HTERT RPE-1 (cell line): ENCODE data around the gene TSPAN3.

Experiments used
- in situ Hi-C: fragments of 300-500 bp; cut with MboI; formaldehyde crosslinking; loops from 4 replicates; pipeline ENCODE4 v1.14.3; 2020; ENCODE audit warnings: low sequenced_read_pairs

The TSPAN3 gene

DNA sequence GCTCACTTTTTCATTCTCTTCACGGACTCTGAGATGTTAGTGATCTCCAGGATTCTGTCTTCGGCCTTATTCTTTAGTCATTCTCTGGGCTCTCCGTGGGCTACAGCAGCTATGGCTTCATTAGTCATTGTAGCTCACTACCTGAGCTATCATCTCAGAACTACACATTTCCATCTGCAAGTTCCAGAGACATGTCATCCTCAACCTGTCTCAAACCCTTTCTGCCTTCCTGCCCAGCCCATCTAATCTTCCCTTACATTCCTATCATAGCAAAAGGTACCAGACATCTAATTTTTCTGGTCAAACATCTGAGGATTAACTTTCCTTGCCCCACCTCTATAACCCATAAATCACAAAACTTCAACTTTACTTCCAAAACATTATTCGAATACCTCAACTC lies 13.2 kb downstream of the TSPAN3 start:
- in situ Hi-C loops: no loop called here

DNA sequence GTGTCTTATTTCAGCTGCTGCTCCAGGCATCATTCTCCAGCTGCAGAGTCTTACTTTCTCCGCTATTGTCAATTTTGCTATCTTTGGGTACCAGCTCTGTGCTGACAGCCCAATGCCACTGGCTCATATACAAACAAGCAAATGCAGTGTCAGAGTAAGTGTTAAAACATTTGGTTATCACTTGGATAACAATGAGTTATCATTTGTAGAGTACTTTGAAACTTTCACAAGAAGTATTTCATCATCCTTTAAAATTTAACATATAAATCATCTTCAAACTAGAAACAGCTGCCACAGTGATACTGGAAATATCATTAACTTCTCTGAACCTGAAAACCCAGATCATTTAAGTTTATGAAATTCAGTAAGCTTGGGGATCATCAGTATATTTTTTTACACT lies 13.8 kb downstream of the TSPAN3 start:
- in situ Hi-C loops: no loop called here

- in situ Hi-C loops: no loop called here
Measured at GRCh38 chr15:77053709-77054108, 17.2 kb downstream of the TSPAN3 start.

- in situ Hi-C loops: no loop called here
Measured at GRCh38 chr15:77052556-77052955, 18.4 kb downstream of the TSPAN3 start.

DNA sequence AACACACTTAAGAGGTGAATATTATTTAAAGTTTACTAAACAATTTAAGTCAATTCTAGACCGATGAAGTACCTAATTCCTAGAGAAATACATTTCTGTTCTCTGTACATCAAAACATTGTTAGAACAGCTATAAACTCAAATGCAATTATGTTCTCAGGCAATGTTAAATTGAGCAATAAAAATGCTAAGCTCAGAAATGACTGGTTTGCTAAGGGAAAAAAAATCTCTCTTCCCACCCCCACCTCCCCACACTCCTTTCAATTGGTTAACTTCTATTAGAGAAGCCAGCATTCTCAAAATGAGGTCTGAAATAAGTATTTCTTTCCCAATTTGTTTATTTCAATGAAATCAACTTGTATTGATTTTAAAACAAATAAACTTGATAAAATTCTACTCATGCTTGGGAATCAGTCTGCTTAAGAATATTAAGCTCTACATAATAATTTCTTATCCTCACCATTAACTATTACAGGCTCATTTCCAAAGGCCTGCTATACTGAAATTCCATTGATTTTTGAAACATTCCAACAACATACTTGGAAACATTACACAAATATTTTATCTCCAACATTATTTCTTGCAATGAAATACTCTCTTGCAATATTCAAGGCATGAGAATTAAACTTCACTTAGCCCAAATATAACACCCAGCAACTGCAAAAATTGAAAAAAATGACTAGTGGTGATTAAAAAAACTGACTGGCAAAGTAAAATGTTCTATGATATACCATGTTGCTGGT lies 22.6 kb downstream of the TSPAN3 start:
- in situ Hi-C loops: no loop called here

- in situ Hi-C loops: no loop called here
Measured at GRCh38 chr15:77046704-77047412, 24.1 kb downstream of the TSPAN3 start.

DNA sequence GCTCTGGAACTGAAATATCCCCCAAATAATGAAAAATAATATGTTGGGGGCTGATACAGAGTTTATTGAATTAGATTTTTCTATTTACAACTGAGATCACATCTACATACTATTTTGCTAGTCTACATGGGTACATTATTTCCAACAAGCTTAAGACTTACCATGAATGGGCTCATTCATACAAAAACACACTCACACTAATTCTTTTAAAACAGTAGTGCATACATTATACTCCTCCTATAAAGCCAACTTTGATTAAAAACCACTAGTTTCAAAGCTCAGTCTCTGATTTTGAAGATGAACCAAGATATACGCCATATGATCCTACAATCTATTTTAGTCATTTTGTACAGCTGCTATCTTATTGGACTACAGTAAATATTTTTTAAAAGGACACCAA lies 24.9 kb downstream of the TSPAN3 start:
- in situ Hi-C loops: no loop called here

GRCh38 chr15:77044228-77045042 lies 26.5 kb downstream of the TSPAN3 start:
- in situ Hi-C loops: no loop called here

DNA sequence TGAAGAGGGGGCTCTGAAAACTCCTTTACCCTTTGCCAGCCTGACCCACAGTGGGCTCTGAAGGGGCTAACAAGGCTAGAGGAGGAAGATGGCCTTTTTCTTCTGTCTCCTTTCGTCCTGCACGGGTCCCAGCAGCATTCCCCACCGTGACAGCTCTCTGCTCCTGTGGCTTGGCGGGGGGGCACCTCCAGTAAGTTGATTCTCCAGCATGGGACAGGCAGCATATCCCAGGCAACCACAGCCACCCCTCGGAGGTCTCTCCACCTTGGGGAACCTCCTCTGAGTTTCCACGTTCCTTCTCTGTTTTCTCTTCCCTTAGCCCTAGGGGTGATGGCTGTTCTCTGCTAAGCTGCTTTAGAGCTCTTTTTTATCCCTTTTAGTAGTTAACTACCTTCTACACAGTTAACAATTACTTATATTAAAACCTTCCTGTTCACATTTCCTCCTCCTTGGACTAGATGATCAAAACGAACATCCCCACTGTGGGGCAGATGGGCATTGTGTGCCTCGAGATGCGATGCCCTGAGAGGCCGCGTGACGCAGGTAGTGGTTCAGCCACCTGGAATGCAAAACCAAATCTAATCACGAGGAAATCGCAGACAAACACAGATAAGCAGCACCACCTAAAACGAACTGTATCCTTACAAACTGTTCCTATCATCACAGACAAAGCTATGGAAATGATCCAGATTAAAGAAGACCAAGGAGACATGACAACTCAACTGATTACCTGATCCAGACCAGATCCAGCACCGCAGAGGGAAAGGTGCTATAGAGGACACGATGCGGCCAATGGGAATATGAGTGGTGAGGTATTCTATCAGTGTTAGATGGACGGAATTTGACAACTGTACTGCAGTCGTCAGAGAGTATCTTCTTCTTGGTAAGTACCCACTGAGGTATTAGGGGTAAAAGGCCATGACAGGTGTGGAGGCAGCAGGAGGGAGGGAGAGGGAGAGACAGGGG lies 27.7 kb downstream of the TSPAN3 start:
- in situ Hi-C loops: no loop called here

- in situ Hi-C loops: no loop called here
Measured at GRCh38 chr15:77042245-77042919, 28.5 kb downstream of the TSPAN3 start.

GRCh38 chr15:77040673-77041072 lies 30.2 kb downstream of the TSPAN3 start:
- in situ Hi-C loops: no loop called here

- in situ Hi-C loops: no loop called here
Measured at GRCh38 chr15:77039848-77040247, 31.1 kb downstream of the TSPAN3 start.

DNA sequence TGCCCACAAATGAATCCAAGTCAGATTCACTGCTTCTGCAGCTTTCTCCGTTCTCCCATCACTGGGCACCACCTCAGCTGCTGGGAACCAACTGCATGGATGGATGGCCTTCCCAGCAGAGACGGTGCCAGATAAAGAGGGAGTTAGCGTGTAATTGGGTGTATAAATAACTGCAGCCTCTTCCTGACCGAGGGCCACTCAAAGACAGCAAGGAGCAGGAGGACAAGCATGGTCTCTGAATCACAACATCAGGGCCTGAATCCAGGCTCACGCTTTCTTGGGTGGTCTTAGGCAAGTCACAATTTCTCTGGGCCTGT lies 31.7 kb downstream of the TSPAN3 start:
- in situ Hi-C loops: no loop called here

DNA sequence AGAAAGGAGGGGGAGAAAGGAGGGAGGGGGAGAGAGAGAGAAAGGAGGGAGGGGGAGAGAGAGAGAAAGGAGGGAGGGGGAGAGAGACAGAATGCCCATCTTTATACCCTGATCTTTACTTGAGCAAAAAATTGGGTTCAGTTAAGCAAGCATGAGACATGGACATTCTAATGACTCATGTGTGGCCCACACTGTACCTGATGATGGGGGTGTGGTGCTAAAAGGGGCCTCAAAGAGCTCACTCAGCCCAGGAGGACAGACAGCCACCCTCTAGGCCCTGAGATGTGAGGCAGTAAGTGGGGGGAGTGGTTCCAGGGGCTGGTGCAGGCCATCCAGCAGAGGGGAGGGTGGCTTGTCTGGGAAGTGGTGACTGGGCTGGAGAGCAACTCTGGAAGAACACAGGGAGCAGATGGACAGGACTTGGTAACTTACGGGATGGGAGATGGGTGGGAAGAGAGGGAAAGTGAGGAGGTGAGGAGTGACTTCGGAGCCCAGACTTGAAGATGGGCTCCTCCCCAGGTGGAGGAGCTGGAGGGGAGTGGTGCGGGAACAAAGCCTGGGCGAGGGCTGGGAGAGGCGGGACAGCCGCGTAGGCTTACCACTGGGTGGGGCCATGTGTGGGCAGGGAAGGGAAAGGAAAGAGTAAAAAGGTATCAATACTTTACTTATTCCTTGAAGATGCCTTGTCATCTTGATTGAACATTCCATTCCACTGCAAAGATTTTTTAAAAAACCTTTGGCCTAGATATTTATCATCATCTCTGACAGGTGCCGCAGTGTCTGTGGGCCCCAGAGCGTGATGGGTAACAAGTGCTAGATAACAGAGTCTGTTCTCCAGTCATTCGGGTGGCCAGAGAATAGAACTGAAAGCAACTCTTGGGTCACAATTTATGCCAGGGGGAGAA lies 32.3 kb downstream of the TSPAN3 start:
- in situ Hi-C loops: no loop called here

- in situ Hi-C loops: no loop called here
Measured at GRCh38 chr15:77037388-77038209, 33.3 kb downstream of the TSPAN3 start.

- in situ Hi-C loops: no loop called here
Measured at GRCh38 chr15:77036537-77037387, 34.1 kb downstream of the TSPAN3 start.

DNA sequence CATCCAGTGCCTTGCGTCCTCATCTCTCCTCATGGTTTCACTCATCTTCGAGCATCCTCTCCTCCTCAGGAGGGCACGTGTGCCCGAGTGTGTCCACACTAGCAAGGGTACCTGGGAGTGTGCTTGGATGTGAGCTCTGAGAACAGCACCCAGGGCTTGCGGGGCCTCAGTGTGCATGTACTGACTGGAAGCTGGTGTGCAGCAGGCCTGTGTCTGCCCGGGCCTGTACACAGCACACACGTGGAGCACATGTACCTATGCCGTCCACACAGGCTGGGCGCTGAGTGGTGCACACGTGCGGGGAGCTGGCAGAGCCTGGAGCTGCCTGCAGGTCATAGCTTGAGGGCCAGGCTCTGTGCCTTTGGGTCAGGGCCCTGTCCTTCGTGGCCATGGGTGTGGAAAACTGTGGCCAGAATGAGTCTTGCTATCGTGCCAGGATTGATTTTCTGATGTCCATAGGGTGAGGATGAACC lies 34.9 kb downstream of the TSPAN3 start:
- in situ Hi-C loops: no loop called here
